Left hindlimb (tissue), 1 donor: Measurements from ENCODE around the gene LIPT2.
"Not testable (repeated sequence)": the region's sequence is repeated elsewhere in the genome, so short reads cannot be mapped to it uniquely, and the experiment has no call there.

Experiments used
- DNase-seq: peaks from one replicate; pipeline ENCODE4 v3.0.0-alpha.2; 2018

The LIPT2 gene

DNA sequence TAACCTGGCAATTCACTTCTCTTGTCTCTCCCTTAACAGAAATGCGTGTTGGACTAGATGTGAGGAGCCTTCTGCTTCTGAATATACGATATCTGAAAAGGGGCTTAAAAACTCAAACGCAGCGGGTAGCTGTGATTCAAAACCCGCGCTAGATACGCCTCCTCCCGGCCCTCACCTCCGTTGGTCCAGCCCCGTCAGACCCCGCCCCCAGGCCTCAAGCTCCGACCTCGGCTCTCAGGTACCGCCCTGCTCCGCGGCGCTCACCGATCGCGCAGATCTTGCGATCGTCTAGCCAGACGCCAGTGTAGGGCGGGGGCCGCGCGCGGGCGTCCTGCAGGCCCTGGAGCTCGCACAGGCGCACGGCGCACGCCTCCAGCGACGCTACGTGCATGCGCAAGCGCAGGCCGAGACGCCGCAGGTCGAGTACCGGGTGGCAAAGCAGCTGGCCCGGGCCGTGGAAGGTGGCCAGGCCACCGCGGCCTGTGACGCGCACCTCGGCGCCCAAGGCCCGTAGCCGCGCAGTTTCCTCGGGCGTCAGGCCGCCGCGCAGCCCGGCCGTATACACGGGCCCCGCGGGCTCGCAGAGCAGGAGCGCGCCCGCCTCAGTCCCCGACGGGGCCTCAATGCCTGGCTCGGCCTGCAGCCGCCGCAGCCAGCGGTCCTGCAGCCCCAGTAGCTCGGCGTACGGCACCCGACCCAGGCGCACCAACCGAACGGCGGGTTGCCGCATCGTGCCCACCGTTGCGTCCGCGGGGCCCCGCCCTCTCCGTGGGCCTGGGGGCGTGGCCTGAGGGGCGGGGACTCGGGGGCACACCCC lies at the start of gene LIPT2:
LIPT2 (minus strand) TSS at position 751 of the 817 bp plus-strand sequence; CDS start at position 730, 21 bp downstream.
- peak; percentile 98 for DNase-seq

DNA sequence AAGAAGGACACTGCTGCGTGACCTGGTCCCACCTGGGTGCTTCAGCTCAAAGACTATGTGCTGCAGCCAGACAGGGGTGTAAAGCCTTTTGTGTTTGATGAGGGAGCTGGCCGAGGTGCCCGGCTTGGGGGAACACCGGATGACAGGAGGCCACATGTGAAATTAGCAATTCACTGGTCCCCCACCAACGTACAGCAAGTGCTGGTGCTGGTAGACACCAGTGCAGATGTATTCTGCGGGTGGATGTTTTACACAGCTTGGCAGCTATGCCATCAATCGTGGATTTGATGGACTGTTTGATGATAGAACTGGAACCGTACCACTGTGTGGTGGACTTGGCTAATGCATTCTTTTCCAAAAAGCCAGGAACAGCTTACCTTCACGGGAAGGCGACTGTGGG lies 47.9 kb upstream of the LIPT2 start:
- no peak for DNase-seq

- DNase-seq, result no peak
Measured at GRCh38 chr11:74540270-74540669, 46.7 kb upstream of the LIPT2 start.

GRCh38 chr11:74538680-74539079 lies 45.2 kb upstream of the LIPT2 start:
- DNase-seq, result no peak

- no peak for DNase-seq
Measured at GRCh38 chr11:74535371-74536160, 42.0 kb upstream of the LIPT2 start.

DNA sequence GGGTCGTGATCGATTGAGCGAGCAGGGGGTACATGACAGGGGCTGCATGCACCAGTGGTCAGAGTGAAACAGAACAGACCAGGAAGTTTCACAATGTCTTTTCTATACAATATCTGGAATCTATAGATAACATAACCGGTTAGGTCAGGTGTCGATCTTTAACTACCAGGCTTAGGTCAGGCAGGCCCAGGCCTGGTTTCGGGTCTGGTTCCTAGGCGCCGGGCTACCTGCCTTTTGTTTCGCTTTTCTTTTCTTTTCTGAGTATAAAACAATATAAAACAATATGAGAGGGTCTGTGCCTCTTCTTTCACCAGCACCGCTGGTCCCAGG lies 41.4 kb upstream of the LIPT2 start:
- DNase-seq, result not testable (repeated sequence)

- no peak for DNase-seq
Measured at GRCh38 chr11:74534216-74534945, 40.9 kb upstream of the LIPT2 start.

DNA sequence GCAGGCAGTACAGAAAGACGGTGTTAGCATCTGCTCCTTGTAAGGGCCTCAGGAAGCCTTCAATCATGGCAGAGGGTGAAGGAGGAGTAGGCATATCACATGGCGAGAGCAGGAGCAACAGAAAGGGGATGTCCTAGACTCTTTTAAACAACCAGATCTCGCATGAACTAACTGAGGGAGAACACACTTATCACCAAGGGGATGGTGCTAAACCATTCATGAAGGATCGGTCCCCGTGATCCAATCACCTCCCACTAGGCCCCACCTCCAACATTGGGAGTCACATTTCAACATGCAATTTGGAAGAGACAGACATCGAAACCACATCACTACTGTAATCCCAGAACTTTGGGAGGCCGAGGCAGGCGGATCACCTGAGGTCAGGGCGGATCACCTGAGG lies 39.9 kb upstream of the LIPT2 start:
- DNase-seq, result no peak

GRCh38 chr11:74532501-74533246 lies 39.1 kb upstream of the LIPT2 start:
- no peak for DNase-seq

DNA sequence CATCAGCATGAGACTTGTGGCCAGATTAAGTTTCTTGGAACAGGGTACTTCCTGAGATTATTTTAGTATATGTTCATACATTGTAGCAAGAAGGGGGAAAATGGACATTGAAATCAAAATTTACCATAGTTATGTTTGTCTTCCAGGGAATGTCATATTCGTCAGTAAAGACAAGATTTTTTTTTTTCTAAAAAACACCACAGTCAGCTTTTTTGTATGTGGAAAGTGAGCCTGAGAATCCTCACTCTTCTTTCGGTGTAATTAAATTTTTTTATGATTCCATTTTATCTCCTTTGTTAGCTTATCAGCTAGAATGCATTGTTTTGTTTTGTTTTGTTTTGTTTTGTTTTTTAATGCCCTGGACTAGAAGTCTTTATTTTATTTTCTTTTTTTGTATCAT lies 31.5 kb upstream of the LIPT2 start:
- DNase-seq, result no peak

- no peak for DNase-seq
Measured at GRCh38 chr11:74524501-74524900, 31.0 kb upstream of the LIPT2 start.

DNA sequence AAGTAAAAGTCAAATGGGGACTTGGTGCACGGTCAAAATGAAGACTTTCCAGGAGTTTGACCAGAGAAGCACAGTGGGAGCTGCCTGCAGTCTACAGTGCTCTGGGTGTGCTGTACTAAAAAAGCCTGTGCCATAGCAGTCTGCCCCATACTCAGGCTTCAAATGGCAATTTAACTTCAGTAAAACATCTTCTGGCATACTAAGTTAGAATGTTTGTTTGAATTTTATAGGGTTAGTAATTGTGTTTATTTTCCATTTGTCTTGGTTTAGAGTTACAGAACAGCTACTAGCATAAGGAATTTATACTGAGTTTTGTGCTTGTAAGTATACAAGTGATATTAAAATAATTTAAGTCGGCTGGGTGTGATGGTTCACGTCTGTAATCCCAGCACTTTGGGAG lies 29.3 kb upstream of the LIPT2 start:
- no peak for DNase-seq

DNA sequence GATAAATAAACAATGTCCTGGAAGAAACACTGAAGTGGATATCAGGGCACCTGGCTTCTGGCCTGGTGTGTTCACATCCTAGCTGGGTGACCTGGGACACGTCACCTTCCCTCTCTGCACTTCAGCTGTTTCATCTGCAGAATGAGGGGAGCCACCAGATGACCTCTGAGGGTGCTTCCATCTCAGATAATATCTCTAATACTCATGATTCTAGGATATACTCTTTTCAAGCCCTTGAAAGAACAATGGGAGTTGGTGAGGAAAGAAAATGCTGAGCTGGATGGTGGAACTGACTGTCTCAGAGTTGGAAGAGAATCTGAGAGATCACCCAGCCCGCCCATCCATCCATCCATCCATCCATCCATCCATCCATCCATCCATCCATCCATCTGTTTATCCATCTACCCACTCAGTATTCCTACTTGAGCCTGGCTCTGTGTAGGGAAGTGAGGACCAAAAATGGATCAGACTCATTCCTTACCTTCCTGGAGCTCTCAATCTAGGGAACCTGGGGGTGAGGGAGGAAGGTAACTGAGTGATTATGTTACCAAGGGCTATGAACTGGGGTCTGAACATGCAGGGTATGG lies 28.2 kb upstream of the LIPT2 start:
- no peak for DNase-seq

- DNase-seq, result no peak
Measured at GRCh38 chr11:74520927-74521665, 27.6 kb upstream of the LIPT2 start.

DNA sequence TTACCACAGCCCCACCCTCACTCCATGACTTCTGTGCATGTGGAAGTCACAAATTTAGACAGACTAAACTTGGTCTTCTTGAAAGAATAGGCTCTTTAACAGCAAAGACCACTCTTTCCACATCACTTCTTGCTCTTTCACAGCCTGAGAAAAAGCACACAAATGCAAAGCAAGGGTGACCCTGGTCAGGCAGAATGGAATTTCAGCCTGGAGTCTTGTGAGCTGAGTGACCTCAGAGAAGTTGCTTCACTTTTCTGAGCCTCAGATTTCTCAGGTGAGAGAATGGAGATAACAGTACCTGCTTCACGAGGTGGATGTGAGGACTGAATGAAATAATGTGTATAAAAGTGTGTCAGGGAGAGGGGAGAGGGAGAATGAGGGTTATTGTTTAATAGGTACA lies 26.8 kb upstream of the LIPT2 start:
- no peak for DNase-seq

GRCh38 chr11:74519710-74520109 lies 26.2 kb upstream of the LIPT2 start:
- DNase-seq, result no peak

- DNase-seq, result not testable (repeated sequence)
Measured at GRCh38 chr11:74517592-74517991, 24.1 kb upstream of the LIPT2 start.

DNA sequence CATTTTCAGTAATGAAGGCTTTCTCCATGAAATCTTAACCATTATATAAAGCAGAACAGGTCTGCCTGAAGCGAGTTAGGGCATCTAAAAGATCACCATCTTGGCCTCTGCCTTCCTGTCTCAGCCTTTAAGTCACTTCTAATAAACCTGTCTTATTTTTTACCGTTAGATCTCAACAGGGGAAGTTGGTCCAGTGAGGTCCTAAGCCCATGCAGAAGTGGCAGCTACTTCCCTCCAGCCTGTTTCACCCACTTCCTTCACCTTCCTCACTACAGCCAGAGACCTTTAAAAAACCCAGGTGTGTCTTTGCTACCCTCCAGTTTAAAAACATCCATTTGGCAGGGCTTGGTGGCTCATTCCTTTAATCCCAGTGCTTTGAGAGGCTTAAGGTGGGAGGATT lies 14.1 kb upstream of the LIPT2 start:
- DNase-seq, result no peak

DNA sequence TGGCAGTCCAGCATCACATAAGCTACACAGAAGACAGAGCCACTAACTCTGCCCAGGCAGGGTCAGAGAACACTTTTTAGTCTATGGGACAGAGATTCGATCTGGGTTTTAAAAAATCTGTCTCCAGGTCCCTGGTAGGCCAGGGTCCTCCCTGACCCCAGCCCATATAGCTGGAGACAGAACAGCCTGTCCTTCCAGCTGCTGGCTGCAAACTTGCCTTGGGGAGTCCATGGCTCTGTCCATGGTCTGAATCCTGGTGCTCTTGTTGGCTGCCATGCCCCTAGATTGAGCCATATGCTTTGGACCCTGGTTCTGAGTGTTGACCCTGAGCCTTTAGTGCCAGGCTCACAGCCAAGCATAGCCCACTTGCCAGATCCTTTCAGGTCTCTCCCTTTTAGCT lies 13.3 kb upstream of the LIPT2 start:
- no peak for DNase-seq

DNA sequence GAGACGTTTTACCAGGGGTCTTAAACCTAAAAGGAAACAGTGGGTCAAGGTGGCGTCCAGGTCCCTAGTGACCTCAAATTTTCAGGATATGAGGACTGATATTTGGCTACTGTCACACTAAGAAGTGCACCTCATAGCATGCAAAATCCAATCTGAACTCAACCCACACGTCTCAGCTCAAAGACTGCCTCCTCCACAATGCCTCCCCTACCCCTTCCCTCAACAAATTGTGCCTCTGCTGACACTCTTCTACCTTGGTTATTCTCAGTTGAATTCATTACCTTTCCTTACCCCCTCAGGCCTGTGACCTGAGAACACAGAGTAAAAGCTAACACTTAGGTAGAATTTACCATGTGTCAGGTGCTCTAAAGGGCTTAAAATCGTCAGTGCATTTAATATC lies 12.4 kb upstream of the LIPT2 start:
- DNase-seq, result no peak

DNA sequence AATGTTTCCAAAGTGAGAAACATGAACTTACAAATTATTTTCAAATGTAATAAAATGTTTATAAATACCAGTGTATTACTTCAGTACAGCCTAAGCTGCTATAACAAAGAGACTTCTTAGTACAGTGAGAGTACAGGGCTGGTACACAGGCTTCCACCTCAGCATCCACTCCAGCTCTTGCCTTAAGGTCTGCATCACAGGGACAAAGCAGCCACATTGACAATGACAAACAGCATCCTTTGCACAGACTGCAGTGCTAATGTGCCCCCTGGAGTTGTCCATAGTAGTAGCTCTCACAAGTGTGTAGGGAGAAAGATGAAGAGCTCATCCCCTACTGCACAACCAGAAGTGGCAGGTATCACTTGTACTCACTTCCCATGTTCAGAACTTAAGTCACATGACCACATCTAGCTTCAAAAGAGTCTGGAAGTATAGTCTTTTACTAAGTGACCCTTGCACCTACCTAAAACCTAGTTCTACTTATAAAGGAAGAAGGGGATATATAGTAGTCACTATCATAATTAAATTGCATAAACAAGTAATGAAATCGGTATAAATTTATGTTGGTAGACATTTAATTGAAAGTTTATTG lies 10.7 kb upstream of the LIPT2 start:
- no peak for DNase-seq
